CD4-positive, alpha-beta memory T cell (primary cell): ENCODE results near the gene FGF1. TPM values are rescaled to one million over a fixed set of nuclear protein-coding genes. Genes with fewer than 3 reads are reported as not detected.

Experiments used
- CTCF ChIA-PET: fragments of 350-600 bp; sonication (Branson Sonifier 250); formaldehyde crosslinking; loops from one replicate; lab custom pipeline; 2021; ENCODE audit warnings: inconsistent platforms; ENCODE audit not compliant: partially characterized antibody; lab: Charles Lee
- POLR2A ChIA-PET: fragments of 350-600 bp; sonication (Branson Sonifier 250); formaldehyde crosslinking; loops from one replicate; lab custom pipeline; 2021; ENCODE audit not compliant: partially characterized antibody; lab: Charles Lee
- DNase-seq, 5 donors: peaks; one replicate each; pipeline versions ENCODE4 v3.0.0 to v3.0.0-alpha.2; 2020 to 2022; ENCODE audit warnings: mixed read lengths in 1 of 5
- H3K27ac ChIP-seq: one replicate; pipeline ENCODE4 v1.7.0; 2013; ENCODE audit warnings: low read depth, low read length
- H3K27me3 ChIP-seq: 2 replicates; pipeline ENCODE4 v1.7.0; 2013; ENCODE audit warnings: mild to moderate bottlenecking, low read length, moderate library complexity; ENCODE audit not compliant: insufficient read depth
- H3K36me3 ChIP-seq: 2 replicates; pipeline ENCODE4 v1.7.0; 2013; ENCODE audit warnings: mild to moderate bottlenecking, low read length, moderate library complexity; ENCODE audit not compliant: insufficient read depth
- H3K4me1 ChIP-seq: 2 replicates; pipeline ENCODE4 v1.7.0; 2013; ENCODE audit warnings: mild to moderate bottlenecking, low read length, moderate library complexity; ENCODE audit not compliant: insufficient read depth
- H3K4me3 ChIP-seq, 2 donors: one replicate each; pipeline ENCODE4 v1.7.0; 2013; ENCODE audit warnings: low read length in 2 of 2, mild to moderate bottlenecking in 1 of 2
- H3K9me3 ChIP-seq, 2 donors: one replicate each; pipeline ENCODE4 v1.7.0; 2013; ENCODE audit warnings: low read length in 2 of 2, control low read depth in 1 of 2; ENCODE audit not compliant: control insufficient read depth in 1 of 2
- H3K27ac Mint-ChIP-seq, 7 donors: one replicate each; pipeline ENCODE4 v1.8.0; 2020 to 2021; ENCODE audit warnings: mixed read lengths in 7 of 7, mild to moderate bottlenecking in 6 of 7, inconsistent platforms in 3 of 7, moderate library complexity in 3 of 7
- H3K27me3 Mint-ChIP-seq, 2 donors: one replicate each; pipeline ENCODE4 v1.8.0; 2020 to 2021; ENCODE audit warnings: mixed read lengths in 2 of 2
- H3K36me3 Mint-ChIP-seq, 2 donors: one replicate each; pipeline ENCODE4 v1.8.0; 2020 to 2021; ENCODE audit warnings: mixed read lengths in 2 of 2, inconsistent platforms in 1 of 2, mild to moderate bottlenecking in 1 of 2
- H3K4me1 Mint-ChIP-seq, 4 donors: one replicate each; pipeline ENCODE4 v1.8.0; 2020 to 2021; ENCODE audit warnings: mixed read lengths in 4 of 4, mild to moderate bottlenecking in 1 of 4
- H3K4me3 Mint-ChIP-seq, 8 donors: one replicate each; pipeline ENCODE4 v1.8.0; 2020 to 2021; ENCODE audit warnings: mixed read lengths in 8 of 8, mild to moderate bottlenecking in 7 of 8, moderate library complexity in 6 of 8, inconsistent platforms in 3 of 8
- H3K9me3 Mint-ChIP-seq, 8 donors: one replicate each; pipeline ENCODE4 v1.8.0; 2020 to 2021; ENCODE audit warnings: mixed read lengths in 8 of 8, mild to moderate bottlenecking in 5 of 8, inconsistent platforms in 3 of 8, moderate library complexity in 1 of 8
- intact Hi-C: fragments of 100-400 bp; cut with micrococcal nuclease; formaldehyde crosslinking; loops from one replicate; pipeline ENCODE4 v1.15.1; 2023
- polyA plus RNA-seq, 2 donors: library from polyadenylated mRNA; unstranded; fragments of 300-500 nt; fragmentation: Illumina TruSeq; gene quantifications; one replicate each; pipeline ENCODE4 v1.2.3, GENCODE V29; 2021
- total RNA-seq, 2 experiments: library from RNA; stranded (reverse); gene quantifications; one replicate each; pipeline ENCODE4 v1.2.3, GENCODE V29; 2021

Gene FGF1
- total and polyA plus RNA-seq, 4 experiments from 2014 or later, result not detected

- no peak for DNase-seq
- H3K27me3 Mint-ChIP-seq, result peaks cover 4 to 5% of the 10 kb centered on the region in 2 donors
- H3K36me3 Mint-ChIP-seq, result no peaks in the 10 kb centered on the region
- peaks cover 0 to 4% (median 0%) of the 10 kb centered on the region in 8 donors for H3K9me3 Mint-ChIP-seq
- POLR2A ChIA-PET, result no interaction called here
- H3K27ac ChIP-seq, result no peak overlapping the region
- no peaks in the 10 kb centered on the region for H3K4me1 ChIP-seq
- H3K4me1 Mint-ChIP-seq, result no peaks in the 10 kb centered on the region
- H3K4me3 Mint-ChIP-seq, result no peak overlapping the region
- intact Hi-C loops, result no loop called here
- no peaks in the 10 kb centered on the region for H3K9me3 ChIP-seq
- H3K4me3 ChIP-seq, result no peak overlapping the region
- H3K27ac Mint-ChIP-seq, result peak overlapping the region in 1 of 7 donors; percentile 20
- CTCF ChIA-PET, result no interaction called here
- H3K27me3 ChIP-seq, result no peaks in the 10 kb centered on the region
- H3K36me3 ChIP-seq, result no peaks in the 10 kb centered on the region
These were observed 68.3 kb downstream of the FGF1 start for GRCh38 chr5:142617416-142618129.

DNA sequence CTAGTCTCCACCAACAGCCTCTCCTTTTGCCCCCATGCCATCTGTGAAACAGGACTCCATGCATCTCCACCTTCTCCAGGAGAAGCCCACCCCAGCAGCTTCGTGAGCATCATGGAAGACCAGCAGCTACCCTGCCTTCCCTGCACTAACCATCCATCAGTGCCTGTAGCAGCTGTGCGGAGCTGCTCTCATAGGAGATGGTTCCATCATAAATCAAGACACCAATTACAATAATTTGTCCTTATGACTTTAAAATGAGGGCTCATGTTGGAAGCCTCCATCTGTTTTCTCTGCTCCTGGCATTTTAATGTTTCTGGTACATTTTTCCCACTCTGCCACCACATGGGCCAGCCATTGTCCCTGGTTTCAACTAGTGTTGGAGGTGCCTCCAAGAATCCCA, 69.9 kb downstream of the FGF1 start:
- Histone ChIP-seq H3K9me3 (no peaks in the 10 kb centered on the region), H3K27me3 (no peaks in the 10 kb centered on the region), H3K36me3 (no peaks in the 10 kb centered on the region), H3K4me1 (peaks cover 4% of the 10 kb centered on the region), H3K27ac (no peak overlapping the region), H3K4me3 (no peak overlapping the region)
- no peak overlapping the region for H3K4me3 Mint-ChIP-seq
- ChIA-PET CTCF (interaction anchor here (1.2 to 1.5 kb wide), 2 partner anchors 10 to 13 kb away, joined by 4 to 5 read pairs; no protein-coding TSS in a partner anchor), POLR2A (no interaction called here)
- no peaks in the 10 kb centered on the region for H3K36me3 Mint-ChIP-seq
- H3K27ac Mint-ChIP-seq, result no peak overlapping the region
- peaks cover 0 to 3% (median 1%) of the 10 kb centered on the region in 4 donors for H3K4me1 Mint-ChIP-seq
- DNase-seq, result no peak
- H3K27me3 Mint-ChIP-seq, result peaks cover 3 to 11% of the 10 kb centered on the region in 2 donors
- H3K9me3 Mint-ChIP-seq, result peaks cover 0 to 2% (median 0%) of the 10 kb centered on the region in 8 donors
- intact Hi-C loops, result no loop called here

DNA sequence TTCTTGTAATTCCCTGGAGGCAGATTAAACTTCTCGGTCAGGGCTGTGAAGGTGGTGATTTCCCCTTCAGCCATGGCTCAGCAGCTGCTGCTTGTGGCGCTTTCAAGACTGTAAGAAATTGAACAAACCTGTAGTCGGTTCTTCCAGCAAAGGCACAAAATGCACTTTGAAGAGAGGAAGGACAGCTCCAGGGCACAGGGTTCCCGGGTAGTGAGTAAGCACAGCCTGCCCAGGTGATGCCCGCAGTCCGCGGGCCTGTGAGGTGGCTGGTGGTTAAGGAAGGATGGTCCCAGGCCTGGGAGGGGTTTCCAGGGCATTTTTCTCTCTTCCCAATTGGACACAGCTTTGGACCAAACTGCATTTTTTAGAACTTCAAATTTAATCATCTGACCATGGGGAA, 71.8 kb downstream of the FGF1 start:
- POLR2A ChIA-PET, result no interaction called here
- H3K36me3 ChIP-seq, result no peaks in the 10 kb centered on the region
- intact Hi-C loops, result no loop called here
- peaks cover 0 to 6% (median 3%) of the 10 kb centered on the region in 4 donors for H3K4me1 Mint-ChIP-seq
- H3K4me1 ChIP-seq, result peaks cover 5% of the 10 kb centered on the region
- no peak overlapping the region for H3K4me3 ChIP-seq
- DNase-seq, result no peak
- no peaks in the 10 kb centered on the region for H3K36me3 Mint-ChIP-seq
- CTCF ChIA-PET, result interaction anchor here (1.4 kb wide), 1 partner anchor 41 kb away, joined by 6 read pairs; no protein-coding TSS in a partner anchor
- no peaks in the 10 kb centered on the region for H3K9me3 ChIP-seq
- H3K27ac Mint-ChIP-seq, result no peak overlapping the region
- H3K27me3 ChIP-seq, result no peaks in the 10 kb centered on the region
- no peak overlapping the region for H3K4me3 Mint-ChIP-seq
- H3K27ac ChIP-seq, result no peak overlapping the region
- peaks cover 6 to 14% of the 10 kb centered on the region in 2 donors for H3K27me3 Mint-ChIP-seq
- no peaks in the 10 kb centered on the region for H3K9me3 Mint-ChIP-seq

- POLR2A ChIA-PET, result no interaction called here
- intact Hi-C loops, result no loop called here
These were observed 72.6 kb downstream of the FGF1 start for GRCh38 chr5:142613271-142613671.

GRCh38 chr5:142612494-142613270, 73.2 kb downstream of the FGF1 start:
- Mint-ChIP-seq H3K4me1 (peaks cover 0 to 6% (median 3%) of the 10 kb centered on the region in 4 donors), H3K4me3 (no peak overlapping the region), H3K27me3 (peaks cover 10 to 17% of the 10 kb centered on the region in 2 donors), H3K36me3 (no peaks in the 10 kb centered on the region), H3K9me3 (no peaks in the 10 kb centered on the region), H3K27ac (no peak overlapping the region)
- Histone ChIP-seq H3K36me3 (no peaks in the 10 kb centered on the region), H3K4me3 (no peak overlapping the region), H3K4me1 (peaks cover 5% of the 10 kb centered on the region), H3K27ac (no peak overlapping the region), H3K9me3 (no peaks in the 10 kb centered on the region), H3K27me3 (no peaks in the 10 kb centered on the region)
- DNase-seq, result no peak
- ChIA-PET CTCF (interaction anchor here (1.6 kb wide), 1 partner anchor 10 kb away, joined by 3 read pairs; no protein-coding TSS in a partner anchor), POLR2A (no interaction called here)
- intact Hi-C loops, result no loop called here

More at GRCh38 chr5:142613271-142613671, 72.6 kb downstream of the FGF1 start:
- Mint-ChIP-seq H3K4me3 (no peak overlapping the region), H3K27me3 (peaks cover 7 to 14% of the 10 kb centered on the region in 2 donors), H3K9me3 (no peaks in the 10 kb centered on the region), H3K4me1 (peaks cover 0 to 6% (median 3%) of the 10 kb centered on the region in 4 donors), H3K36me3 (no peaks in the 10 kb centered on the region), H3K27ac (no peak overlapping the region)
- no peak overlapping the region for H3K27ac ChIP-seq
- H3K4me1 ChIP-seq, result peaks cover 5% of the 10 kb centered on the region
- H3K9me3 ChIP-seq, result no peaks in the 10 kb centered on the region
- H3K27me3 ChIP-seq, result no peaks in the 10 kb centered on the region
- CTCF ChIA-PET, result no interaction called here
- no peaks in the 10 kb centered on the region for H3K36me3 ChIP-seq
- no peak overlapping the region for H3K4me3 ChIP-seq
- no peak for DNase-seq

DNA sequence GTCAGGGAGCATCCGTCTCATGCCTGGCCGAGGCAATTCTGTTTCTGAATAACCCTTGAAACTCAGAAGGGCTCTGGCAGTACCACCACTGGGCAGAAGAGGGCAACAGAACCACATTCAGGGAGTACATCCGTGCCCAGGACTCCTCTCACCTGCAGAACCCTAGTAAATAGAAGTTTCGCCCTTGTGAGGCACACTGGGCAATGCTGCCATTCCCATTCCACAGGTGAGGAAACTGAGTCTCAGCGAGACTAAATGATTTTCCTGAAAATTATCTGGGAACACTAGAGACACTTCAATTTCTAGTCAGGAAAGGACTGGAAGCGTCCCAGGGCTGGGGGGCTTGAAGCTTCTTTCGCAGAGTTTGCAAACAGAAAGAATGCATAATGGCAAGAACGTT, 74.7 kb downstream of the FGF1 start:
- H3K27ac Mint-ChIP-seq, result no peak overlapping the region
- H3K9me3 Mint-ChIP-seq, result no peaks in the 10 kb centered on the region
- no peaks in the 10 kb centered on the region for H3K27me3 ChIP-seq
- DNase-seq, result peak; percentile 48 to 54 (median 48)
- no peak overlapping the region for H3K4me3 ChIP-seq
- peaks cover 0 to 6% (median 3%) of the 10 kb centered on the region in 4 donors for H3K4me1 Mint-ChIP-seq
- no peak overlapping the region for H3K4me3 Mint-ChIP-seq
- no peaks in the 10 kb centered on the region for H3K9me3 ChIP-seq
- H3K36me3 ChIP-seq, result no peaks in the 10 kb centered on the region
- intact Hi-C loops, result loop anchor here (1.0 to 2.0 kb wide), 3 partner anchors 88 to 458 kb away; no protein-coding TSS in a partner anchor
- CTCF ChIA-PET, result interaction anchor here (0.9 to 3.0 kb wide), 6 partner anchors 12 to 459 kb away, joined by 3 to 14 read pairs (median 4); no protein-coding TSS in a partner anchor
- H3K4me1 ChIP-seq, result peaks cover 5% of the 10 kb centered on the region
- no peak overlapping the region for H3K27ac ChIP-seq
- H3K27me3 Mint-ChIP-seq, result peaks cover 9 to 20% of the 10 kb centered on the region in 2 donors
- H3K36me3 Mint-ChIP-seq, result no peaks in the 10 kb centered on the region
- POLR2A ChIA-PET, result no interaction called here
